ENCODE results near the gene AUTS2.

The AUTS2 gene

GRCh38 chr7:70619130-70619529 is 1020.9 kb downstream of the AUTS2 start:
- H3K36me3 ChIP-seq, result no peaks in the 10 kb centered on the region
- no peaks in the 10 kb centered on the region for H3K9me3 ChIP-seq
- TF ChIP-seq, protein P1, sequence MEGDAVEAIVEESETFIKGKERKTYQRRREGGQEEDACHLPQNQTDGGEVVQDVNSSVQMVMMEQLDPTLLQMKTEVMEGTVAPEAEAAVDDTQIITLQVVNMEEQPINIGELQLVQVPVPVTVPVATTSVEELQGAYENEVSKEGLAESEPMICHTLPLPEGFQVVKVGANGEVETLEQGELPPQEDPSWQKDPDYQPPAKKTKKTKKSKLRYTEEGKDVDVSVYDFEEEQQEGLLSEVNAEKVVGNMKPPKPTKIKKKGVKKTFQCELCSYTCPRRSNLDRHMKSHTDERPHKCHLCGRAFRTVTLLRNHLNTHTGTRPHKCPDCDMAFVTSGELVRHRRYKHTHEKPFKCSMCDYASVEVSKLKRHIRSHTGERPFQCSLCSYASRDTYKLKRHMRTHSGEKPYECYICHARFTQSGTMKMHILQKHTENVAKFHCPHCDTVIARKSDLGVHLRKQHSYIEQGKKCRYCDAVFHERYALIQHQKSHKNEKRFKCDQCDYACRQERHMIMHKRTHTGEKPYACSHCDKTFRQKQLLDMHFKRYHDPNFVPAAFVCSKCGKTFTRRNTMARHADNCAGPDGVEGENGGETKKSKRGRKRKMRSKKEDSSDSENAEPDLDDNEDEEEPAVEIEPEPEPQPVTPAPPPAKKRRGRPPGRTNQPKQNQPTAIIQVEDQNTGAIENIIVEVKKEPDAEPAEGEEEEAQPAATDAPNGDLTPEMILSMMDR (IDR thresholded peaks at IDR 0.05), result no peak

DNA sequence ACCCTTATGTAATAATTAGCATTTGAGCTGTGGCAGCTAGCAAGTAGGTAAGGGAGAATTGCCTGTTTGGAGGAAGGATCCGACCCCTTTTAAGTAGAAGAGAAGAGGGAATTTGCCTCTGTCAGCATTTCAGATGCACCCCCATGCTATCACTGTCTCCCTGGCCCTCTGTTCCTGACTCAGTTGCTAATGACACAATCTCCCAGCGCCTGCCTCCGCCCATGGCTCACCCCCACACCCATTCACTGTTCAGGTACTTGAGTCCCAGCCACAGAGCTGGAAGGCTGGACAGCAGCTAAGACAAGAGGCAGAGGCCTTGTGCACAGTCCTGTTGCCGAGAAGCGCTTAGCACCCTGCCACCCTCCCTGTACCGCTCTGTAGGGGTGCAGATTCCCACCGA is 1021.4 kb downstream of the AUTS2 start:
- TF ChIP-seq, protein P1 (IDR thresholded peaks at IDR 0.05), result no peak
- no peaks in the 10 kb centered on the region for H3K27me3 ChIP-seq
- no peaks in the 10 kb centered on the region for H3K9me3 ChIP-seq
- H3K4me3 ChIP-seq (ENCODE audit: low read depth in 1 of 2, low read length in 1 of 2), result no peak overlapping the region
- no peaks in the 10 kb centered on the region for H3K4me1 ChIP-seq (ENCODE audit: control insufficient read depth in 1 of 2, insufficient read depth in 1 of 2, low read depth in 1 of 2, low read length in 1 of 2)
- no peaks in the 10 kb centered on the region for H3K36me3 ChIP-seq
- H3K27ac ChIP-seq, result no peak overlapping the region

More at GRCh38 chr7:70619130-70619529, 1020.9 kb downstream of the AUTS2 start:
- Histone ChIP-seq H3K27ac (no peak overlapping the region), H3K4me1 (ENCODE audit: control insufficient read depth in 1 of 2, insufficient read depth in 1 of 2, low read depth in 1 of 2, low read length in 1 of 2) (no peaks in the 10 kb centered on the region), H3K4me3 (ENCODE audit: low read depth in 1 of 2, low read length in 1 of 2) (no peak overlapping the region), H3K27me3 (no peaks in the 10 kb centered on the region)

DNA sequence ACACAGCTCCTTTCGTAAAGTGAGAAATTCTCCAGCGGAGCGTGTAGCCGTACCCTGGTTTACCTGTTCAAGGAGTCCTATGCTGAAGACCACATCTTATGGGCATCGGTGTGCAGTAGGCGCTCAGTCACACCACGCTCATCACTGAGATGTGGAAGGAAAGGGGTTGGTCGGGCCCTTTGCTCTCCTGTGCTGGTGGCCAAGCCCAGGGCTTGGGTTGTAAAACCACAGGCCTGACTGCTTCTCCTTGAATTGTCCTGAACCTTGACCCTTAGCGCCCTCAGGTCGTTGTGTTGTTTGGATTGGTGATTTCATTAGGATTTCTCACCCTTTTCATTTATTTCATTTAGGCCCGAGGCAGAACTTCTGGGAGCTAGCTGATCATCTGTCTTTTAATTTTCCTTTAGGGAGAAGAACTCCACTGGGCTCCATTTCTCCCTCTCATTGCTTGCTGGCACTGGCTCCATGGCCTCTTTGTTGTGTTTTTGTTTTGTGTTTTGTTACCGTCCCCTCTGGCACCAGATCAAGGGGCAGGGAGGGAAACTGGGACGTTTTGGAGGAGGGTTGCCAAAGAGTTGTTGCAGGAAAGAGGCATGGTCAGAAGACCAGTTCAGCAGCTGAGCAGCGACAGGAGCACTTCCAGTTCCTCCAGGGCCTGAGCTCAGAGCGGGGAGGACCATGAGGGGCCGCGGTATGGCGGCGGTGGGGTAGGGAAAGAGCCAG is 1022.2 kb downstream of the AUTS2 start:
- no peaks in the 10 kb centered on the region for H3K36me3 ChIP-seq
- no peaks in the 10 kb centered on the region for H3K27me3 ChIP-seq
- H3K27ac ChIP-seq, result no peak overlapping the region
- H3K4me3 ChIP-seq (ENCODE audit: low read depth in 1 of 2, low read length in 1 of 2), result no peak overlapping the region
- no peaks in the 10 kb centered on the region for H3K4me1 ChIP-seq (ENCODE audit: control insufficient read depth in 1 of 2, insufficient read depth in 1 of 2, low read depth in 1 of 2, low read length in 1 of 2)
- no peaks in the 10 kb centered on the region for H3K9me3 ChIP-seq
- TF ChIP-seq, protein P1 (IDR thresholded peaks at IDR 0.05), result no peak

DNA sequence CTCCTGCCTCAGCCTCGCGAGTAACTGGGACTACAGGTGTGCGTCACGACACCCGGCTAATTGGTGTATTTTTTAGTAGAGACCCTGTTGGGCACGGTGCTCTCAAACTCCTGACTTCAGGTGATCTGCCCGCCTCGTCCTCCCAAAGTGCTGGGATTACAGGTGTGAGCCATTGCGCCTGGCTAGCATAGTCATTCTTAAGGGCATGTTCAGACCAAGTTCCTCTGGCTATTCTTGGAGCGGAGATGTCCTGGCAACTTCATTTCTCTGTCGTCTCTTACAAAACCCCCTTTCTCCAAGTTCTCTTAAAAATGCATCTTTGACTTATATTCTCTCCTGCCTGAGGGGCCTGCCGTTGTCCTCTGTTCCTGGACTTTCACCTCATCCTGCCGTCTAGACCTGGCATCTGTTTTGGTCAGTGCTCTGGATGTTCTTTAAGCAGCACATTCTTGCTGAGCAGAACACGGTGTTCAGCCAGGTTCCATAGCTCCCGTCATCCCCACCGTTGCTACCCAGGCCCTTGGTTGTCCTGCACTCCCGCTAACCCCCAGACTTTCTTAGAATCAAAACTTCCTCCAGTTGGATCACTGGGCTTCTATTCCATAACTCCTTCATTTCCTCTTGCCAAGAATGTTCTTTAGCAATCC is 1023.8 kb downstream of the AUTS2 start:
- no peaks in the 10 kb centered on the region for H3K9me3 ChIP-seq
- no peaks in the 10 kb centered on the region for H3K27me3 ChIP-seq
- H3K27ac ChIP-seq, result no peak overlapping the region
- H3K4me3 ChIP-seq (ENCODE audit: low read depth in 1 of 2, low read length in 1 of 2), result no peak overlapping the region
- no peaks in the 10 kb centered on the region for H3K4me1 ChIP-seq (ENCODE audit: control insufficient read depth in 1 of 2, insufficient read depth in 1 of 2, low read depth in 1 of 2, low read length in 1 of 2)
- H3K36me3 ChIP-seq, result no peaks in the 10 kb centered on the region
- TF ChIP-seq, protein P1 (IDR thresholded peaks at IDR 0.05), result no peak

GRCh38 chr7:70622936-70623335 is 1024.7 kb downstream of the AUTS2 start:
- Histone ChIP-seq H3K27me3 (no peaks in the 10 kb centered on the region), H3K4me3 (ENCODE audit: low read depth in 1 of 2, low read length in 1 of 2) (no peak overlapping the region), H3K9me3 (no peaks in the 10 kb centered on the region), H3K27ac (no peak overlapping the region), H3K4me1 (ENCODE audit: control insufficient read depth in 1 of 2, insufficient read depth in 1 of 2, low read depth in 1 of 2, low read length in 1 of 2) (no peaks in the 10 kb centered on the region), H3K36me3 (no peaks in the 10 kb centered on the region)
- TF ChIP-seq, protein P1 (IDR thresholded peaks at IDR 0.05), result no peak

All from neutrophil (primary cell).